Kidney (tissue), 14 donors: Measurements from ENCODE around the gene SUGT1. TPM values are rescaled to one million over a fixed set of nuclear protein-coding genes. Genes with fewer than 3 reads are reported as not detected.

Experiments
- DNase-seq, 5 donors: peaks; one replicate each; pipeline ENCODE4 v3.0.0-alpha.2; 2013 to 2020
- FAIRE-seq: peaks from 2 replicates; lab custom pipeline; 2012; peaks lifted over from hg19 to GRCh38; lab: Jason Lieb, UNC
- H3K27ac ChIP-seq, 2 donors: one replicate each; pipeline ENCODE4 v1.7.0; 2013; ENCODE audit warnings: low read depth in 2 of 2, low read length in 2 of 2, inconsistent platforms in 1 of 2
- H3K27me3 ChIP-seq: one replicate; pipeline ENCODE4 v1.7.1; 2013; ENCODE audit warnings: low read length, inconsistent platforms; ENCODE audit not compliant: control insufficient read depth, insufficient read depth
- H3K36me3 ChIP-seq, 3 donors: one replicate each; pipeline versions ENCODE4 v1.7.0 to v1.7.1; 2013; ENCODE audit warnings: low read length in 3 of 3, control low read depth in 1 of 3, inconsistent platforms in 1 of 3; ENCODE audit not compliant: insufficient read depth in 3 of 3, control insufficient read depth in 2 of 3
- H3K4me1 ChIP-seq, 3 donors: one replicate each; pipeline versions ENCODE4 v1.7.0 to v1.7.1; 2013; ENCODE audit warnings: low read length in 3 of 3, inconsistent platforms in 1 of 3, low read depth in 1 of 3; ENCODE audit not compliant: control insufficient read depth in 2 of 3, insufficient read depth in 2 of 3
- H3K4me3 ChIP-seq, 3 donors: one replicate each; pipeline versions ENCODE4 v1.7.0 to v1.8.1; 2013; ENCODE audit warnings: low read length in 3 of 3, control low read depth in 1 of 3, inconsistent platforms in 1 of 3
- H3K9ac ChIP-seq, 3 donors: one replicate each; pipeline versions ENCODE4 v1.7.0 to v1.7.1; 2013; ENCODE audit warnings: low read length in 3 of 3, control low read depth in 1 of 3, inconsistent platforms in 1 of 3
- H3K9me3 ChIP-seq, 3 donors: one replicate each; pipeline versions ENCODE4 v1.7.0 to v1.7.1; 2013; ENCODE audit warnings: low read length in 3 of 3, control low read depth in 1 of 3, inconsistent platforms in 1 of 3; ENCODE audit not compliant: control insufficient read depth in 2 of 3, insufficient read depth in 1 of 3
- intact Hi-C: fragments of 100-400 bp; cut with DNase I; formaldehyde crosslinking; loops from one replicate; pipeline ENCODE4 v1.11.1; 2022
- polyA plus RNA-seq: library from polyadenylated mRNA; stranded (reverse); fragments of 350-450 nt; fragmentation: Illumina TruSeq; extraction: RNeasy Lipid Tissue Mini Kit (QIAGEN cat#74804); gene quantifications from one replicate; pipeline ENCODE4 v1.2.3, GENCODE V29; 2014; ENCODE audit warnings: low read depth, low replicate concordance; ENCODE audit not compliant: insufficient read depth
- total RNA-seq: library from RNA; stranded (reverse); fragmentation: NEBNext Ultra II Directional; extraction: Animal tissue kit (Norgen Biotek cat#: 25700); gene quantifications from one replicate; pipeline ENCODE4 v1.2.1, GENCODE V29; 2021
- TF ChIP-seq, protein P1 (sequence below): IDR thresholded peaks from 3 replicates; pipeline ENCODE4 v1.5.1; 2012; ENCODE audit warnings: mild to moderate bottlenecking, moderate library complexity, borderline replicate concordance; ENCODE audit not compliant: insufficient read depth; ENCODE audit errors: extremely low read depth
- donor health status: control.
- donor health status: control.
- donor health status: control.
- donor health status: control.
- donor health status: control.
- donor health status: DM: yes; HTN: yes; CAD: no.
- donor health status: Normal renal cell carcinoma (clear cell type).

Gene SUGT1
- total and polyA plus RNA-seq, 2 donors from 2014 or later = 51.5 to 55.8 TPM

GRCh38 chr13:52646967-52647366 is 5.7 kb upstream of the SUGT1 start:
- H3K9ac ChIP-seq = no peak overlapping the region
- H3K9me3 ChIP-seq = no peaks in the 10 kb centered on the region
- intact Hi-C loops = no loop called here
- TF ChIP-seq, protein P1, sequence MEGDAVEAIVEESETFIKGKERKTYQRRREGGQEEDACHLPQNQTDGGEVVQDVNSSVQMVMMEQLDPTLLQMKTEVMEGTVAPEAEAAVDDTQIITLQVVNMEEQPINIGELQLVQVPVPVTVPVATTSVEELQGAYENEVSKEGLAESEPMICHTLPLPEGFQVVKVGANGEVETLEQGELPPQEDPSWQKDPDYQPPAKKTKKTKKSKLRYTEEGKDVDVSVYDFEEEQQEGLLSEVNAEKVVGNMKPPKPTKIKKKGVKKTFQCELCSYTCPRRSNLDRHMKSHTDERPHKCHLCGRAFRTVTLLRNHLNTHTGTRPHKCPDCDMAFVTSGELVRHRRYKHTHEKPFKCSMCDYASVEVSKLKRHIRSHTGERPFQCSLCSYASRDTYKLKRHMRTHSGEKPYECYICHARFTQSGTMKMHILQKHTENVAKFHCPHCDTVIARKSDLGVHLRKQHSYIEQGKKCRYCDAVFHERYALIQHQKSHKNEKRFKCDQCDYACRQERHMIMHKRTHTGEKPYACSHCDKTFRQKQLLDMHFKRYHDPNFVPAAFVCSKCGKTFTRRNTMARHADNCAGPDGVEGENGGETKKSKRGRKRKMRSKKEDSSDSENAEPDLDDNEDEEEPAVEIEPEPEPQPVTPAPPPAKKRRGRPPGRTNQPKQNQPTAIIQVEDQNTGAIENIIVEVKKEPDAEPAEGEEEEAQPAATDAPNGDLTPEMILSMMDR = no peak
- H3K36me3 ChIP-seq = no peaks in the 10 kb centered on the region
- no peak overlapping the region for H3K27ac ChIP-seq
- H3K4me1 ChIP-seq = peaks cover 0 to 7% (median 5%) of the 10 kb centered on the region in 3 donors
- H3K27me3 ChIP-seq = no peaks in the 10 kb centered on the region
- no peak overlapping the region for H3K4me3 ChIP-seq
- no peak for DNase-seq
- no peak for FAIRE-seq

GRCh38 chr13:52650731-52651130 is 1.9 kb upstream of the SUGT1 start:
- Histone ChIP-seq H3K27ac (no peak overlapping the region), H3K9ac (peak overlapping the region in 2 of 3 donors; percentile 61 to 93), H3K36me3 (no peaks in the 10 kb centered on the region), H3K9me3 (no peaks in the 10 kb centered on the region), H3K4me1 (peaks cover 0 to 13% (median 10%) of the 10 kb centered on the region in 3 donors), H3K27me3 (no peaks in the 10 kb centered on the region), H3K4me3 (peak overlapping the region; percentile 81 to 89 (median 89))
- TF ChIP-seq, protein P1 = no peak
- intact Hi-C loops = no loop called here
- no peak for FAIRE-seq
- DNase-seq = peak in 2 of 5 donors; percentile 3 to 16

GRCh38 chr13:52651897-52652195 is 790 bp upstream of the SUGT1 start:
- no peaks in the 10 kb centered on the region for H3K9me3 ChIP-seq

GRCh38 chr13:52652980-52653303 is 306 bp downstream of the SUGT1 start:
- Histone ChIP-seq H3K27ac (peak overlapping the region; percentile 98 to 100), H3K36me3 (peaks cover 0 to under 1% (median 0%) of the 10 kb centered on the region in 3 donors), H3K4me1 (peaks cover 0 to 13% (median 13%) of the 10 kb centered on the region in 3 donors), H3K4me3 (peak overlapping the region; percentile 84 to 94 (median 89)), H3K27me3 (no peaks in the 10 kb centered on the region), H3K9me3 (no peaks in the 10 kb centered on the region), H3K9ac (peak overlapping the region; percentile 89 to 94 (median 93))
- TF ChIP-seq, protein P1 = no peak
- intact Hi-C loops = no loop called here
- DNase-seq = no peak
- no peak for FAIRE-seq

More at GRCh38 chr13:52651897-52652195, 790 bp upstream of the SUGT1 start:
- intact Hi-C loops = no loop called here
- H3K36me3 ChIP-seq = no peaks in the 10 kb centered on the region
- H3K4me3 ChIP-seq = peak overlapping the region; percentile 81 to 89 (median 89)
- peaks cover 0 to 13% (median 13%) of the 10 kb centered on the region in 3 donors for H3K4me1 ChIP-seq
- peak overlapping the region; percentile 61 to 95 (median 93) for H3K9ac ChIP-seq
- TF ChIP-seq, protein P1 = no peak
- H3K27me3 ChIP-seq = no peaks in the 10 kb centered on the region
- no peak for FAIRE-seq
- H3K27ac ChIP-seq = peak overlapping the region; percentile 98 to 100
- no peak for DNase-seq
